ENCODE data around the gene SGIP1. TPM values are rescaled to one million over a fixed set of nuclear protein-coding genes. Genes with fewer than 3 reads are reported as not detected.

SGIP1 gene
- total and polyA plus RNA-seq, 2 of the 8 experiments (the other 6 are each of a cell fraction or from before 2014, with no cell fraction given), result 1.4 to 2.1 TPM

GRCh38 chr1:66739401-66740157, 205.6 kb downstream of the SGIP1 start (continued):
- TF ChIP-seq CHD7 (IDR thresholded peaks at IDR 0.05; ENCODE audit: insufficient replicate concordance, low read length) (no peak), SRF (IDR thresholded peaks at IDR 0.05; ENCODE audit: low read depth, low read length) (no peak), SIX5 (IDR thresholded peaks at IDR 0.05; ENCODE audit: low read depth, low read length) (no peak), CTBP2 (IDR thresholded peaks at IDR 0.05; ENCODE audit: borderline replicate concordance, insufficient read depth, insufficient read length, low read length) (no peak), SP4 (IDR thresholded peaks at IDR 0.05; ENCODE audit: low read length) (no peak), HDAC6 (IDR thresholded peaks at IDR 0.05; ENCODE audit: low read depth, low read length) (no peak), CBX5 (IDR thresholded peaks at IDR 0.05; ENCODE audit: low read depth, low read length) (no peak), JUND (IDR thresholded peaks at IDR 0.05; ENCODE audit: low read length) (no peak), ASH2L (IDR thresholded peaks at IDR 0.05; ENCODE audit: low read length) (no peak), FOSL1 (IDR thresholded peaks at IDR 0.05; ENCODE audit: insufficient read depth, low read depth, low read length) (no peak), RAD21 (IDR thresholded peaks at IDR 0.05 in 1 of 2, conservative IDR thresholded peaks at IDR 0.05 in 1 of 2; ENCODE audit: low read depth in 2 of 2, low read length in 2 of 2) (no peak)
